ENCODE data around the gene RAB6A. TPM values are rescaled to one million over a fixed set of nuclear protein-coding genes. Genes with fewer than 3 reads are reported as not detected.
"Not testable (repeated sequence)": the region's sequence is repeated elsewhere in the genome, so short reads cannot be mapped to it uniquely, and the experiment has no call there.

The RAB6A gene
- polyA plus RNA-seq, 1 donor = 88.9 TPM

- no peak for DNase-seq (ENCODE audit: low read depth)
Observed at GRCh38 chr11:73762732-73763131, 1.9 kb upstream of the RAB6A start.

GRCh38 chr11:73761403-73761945 is 600 bp upstream of the RAB6A start:
- no peak for DNase-seq (ENCODE audit: low read depth)

- DNase-seq (ENCODE audit: low read depth) = no peak
Observed at GRCh38 chr11:73760135-73760678, 667 bp downstream of the RAB6A start.

- no peak for DNase-seq (ENCODE audit: low read depth)
Observed at GRCh38 chr11:73759610-73760134, 1.2 kb downstream of the RAB6A start.

GRCh38 chr11:73758451-73758850 is 2.4 kb downstream of the RAB6A start:
- DNase-seq (ENCODE audit: low read depth) = no peak

GRCh38 chr11:73757598-73757997 is 3.3 kb downstream of the RAB6A start:
- no peak for DNase-seq (ENCODE audit: low read depth)

GRCh38 chr11:73755670-73756069 is 5.2 kb downstream of the RAB6A start:
- no peak for DNase-seq (ENCODE audit: low read depth)

- DNase-seq (ENCODE audit: low read depth) = no peak
Observed at GRCh38 chr11:73753938-73754337, 6.9 kb downstream of the RAB6A start.

GRCh38 chr11:73752903-73753302 is 8.0 kb downstream of the RAB6A start:
- DNase-seq (ENCODE audit: low read depth) = no peak

- DNase-seq (ENCODE audit: low read depth) = no peak
Observed at GRCh38 chr11:73752216-73752867, 8.5 kb downstream of the RAB6A start.

GRCh38 chr11:73750862-73751261 is 10.0 kb downstream of the RAB6A start:
- DNase-seq (ENCODE audit: low read depth) = not testable (repeated sequence)

GRCh38 chr11:73750228-73750627 is 10.6 kb downstream of the RAB6A start:
- no peak for DNase-seq (ENCODE audit: low read depth)

GRCh38 chr11:73749118-73749517 is 11.8 kb downstream of the RAB6A start:
- DNase-seq (ENCODE audit: low read depth) = no peak

- no peak for DNase-seq (ENCODE audit: low read depth)
Observed at GRCh38 chr11:73748300-73748699, 12.6 kb downstream of the RAB6A start.

GRCh38 chr11:73747762-73748161 is 13.1 kb downstream of the RAB6A start:
- no peak for DNase-seq (ENCODE audit: low read depth)

GRCh38 chr11:73746701-73747100 is 14.2 kb downstream of the RAB6A start:
- DNase-seq (ENCODE audit: low read depth) = no peak

GRCh38 chr11:73743045-73743444 is 17.8 kb downstream of the RAB6A start:
- DNase-seq (ENCODE audit: low read depth) = no peak

GRCh38 chr11:73735959-73736358 is 24.9 kb downstream of the RAB6A start:
- not testable (repeated sequence) for DNase-seq (ENCODE audit: low read depth)

GRCh38 chr11:73734993-73735392 is 25.9 kb downstream of the RAB6A start:
- DNase-seq (ENCODE audit: low read depth) = no peak

- DNase-seq (ENCODE audit: low read depth) = not testable (repeated sequence)
Observed at GRCh38 chr11:73734011-73734410, 26.9 kb downstream of the RAB6A start.

GRCh38 chr11:73732936-73733335 is 27.9 kb downstream of the RAB6A start:
- not testable (repeated sequence) for DNase-seq (ENCODE audit: low read depth)

GRCh38 chr11:73729594-73730206 is 31.2 kb downstream of the RAB6A start:
- no peak for DNase-seq (ENCODE audit: low read depth)

GRCh38 chr11:73728000-73728399 is 32.9 kb downstream of the RAB6A start:
- DNase-seq (ENCODE audit: low read depth) = no peak

Data from forelimb muscle (tissue), 1 donor.